ENCODE data around the gene PHB1.

DNA sequence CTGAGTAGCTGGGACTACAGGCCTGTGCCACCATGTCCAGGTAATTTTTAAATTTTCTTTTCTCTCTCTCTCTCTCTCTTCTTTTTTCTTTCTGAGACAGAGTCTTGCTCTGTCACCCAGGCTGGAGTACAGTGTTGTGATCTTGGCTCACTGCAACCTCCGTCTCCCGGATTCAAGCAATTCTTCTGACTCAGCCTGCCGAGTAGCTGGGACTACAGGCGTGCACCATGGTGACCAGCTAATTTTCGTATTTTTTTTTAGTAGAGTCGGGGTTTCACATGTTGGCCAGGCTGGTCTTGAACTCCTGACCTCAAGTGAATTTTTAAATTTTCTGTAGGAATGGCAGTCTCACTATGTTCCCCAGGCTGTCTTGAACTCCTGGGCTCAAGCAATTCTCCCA lies 41.6 kb downstream of the PHB1 start:
- TF ChIP-seq POLR2A (IDR thresholded peaks at IDR 0.05; ENCODE audit: low read depth, low read length) (no peak), POLR2AphosphoS5 (IDR thresholded peaks at IDR 0.05; ENCODE audit: low read depth, low read length) (no peak), TAF1 (IDR thresholded peaks at IDR 0.05; ENCODE audit: borderline replicate concordance, low read depth, low read length) (no peak)

All from GM12892 (cell line).